SK-N-MC (cell line): ENCODE measurements around the gene SYTL3.

Experiments used
- EZH2 ChIP-seq: fragments of 200-600 bp; sonication (generic); IDR thresholded peaks from one replicate; pipeline ENCODE4 v1.6.1; 2017; ENCODE audit warnings: antibody characterized with exemption
- POLR2AphosphoS5 ChIP-seq: IDR thresholded peaks from 2 replicates; pipeline ENCODE4 v1.6.1; 2012; ENCODE audit warnings: mild to moderate bottlenecking, low read depth, low read length, borderline replicate concordance

- peak; percentile 22; the same call in 1 of the 2 replicates for TF ChIP-seq POLR2AphosphoS5
- no peak for TF ChIP-seq EZH2
Observed at GRCh38 chr6:158770533-158771330, 120.9 kb downstream of the SYTL3 start.
